Nephron progenitor cell (in vitro differentiated cells): ENCODE measurements around the gene CBX4.

Experiments used
- DNase-seq: peaks from one replicate; pipeline ENCODE4 v3.0.0; 2021
- H3K27ac Mint-ChIP-seq: 2 replicates; pipeline ENCODE4 v1.8.0; 2021; ENCODE audit warnings: mild to moderate bottlenecking, moderate library complexity, mixed read lengths
- H3K27me3 Mint-ChIP-seq: 2 replicates; pipeline ENCODE4 v1.8.0; 2021; ENCODE audit warnings: mild to moderate bottlenecking, low read depth, mixed read lengths; ENCODE audit not compliant: poor library complexity
- H3K36me3 Mint-ChIP-seq: 2 replicates; pipeline ENCODE4 v1.8.0; 2021; ENCODE audit warnings: low read depth, mixed read lengths
- H3K4me1 Mint-ChIP-seq: 2 replicates; pipeline ENCODE4 v1.8.0; 2021; ENCODE audit warnings: mixed read lengths
- H3K4me3 Mint-ChIP-seq: 2 replicates; pipeline ENCODE4 v1.8.0; 2021; ENCODE audit warnings: mild to moderate bottlenecking, moderate library complexity, mixed read lengths
- H3K9me3 Mint-ChIP-seq: 2 replicates; pipeline ENCODE4 v1.8.0; 2021; ENCODE audit warnings: mild to moderate bottlenecking, moderate library complexity, mixed read lengths
- TF ChIP-seq, protein P1 (sequence below): fragments of 200-600 bp; sonication (generic); IDR thresholded peaks from 2 replicates; pipeline ENCODE4 v1.5.0; 2021; ENCODE audit warnings: antibody characterized with exemption

CBX4 gene

DNA sequence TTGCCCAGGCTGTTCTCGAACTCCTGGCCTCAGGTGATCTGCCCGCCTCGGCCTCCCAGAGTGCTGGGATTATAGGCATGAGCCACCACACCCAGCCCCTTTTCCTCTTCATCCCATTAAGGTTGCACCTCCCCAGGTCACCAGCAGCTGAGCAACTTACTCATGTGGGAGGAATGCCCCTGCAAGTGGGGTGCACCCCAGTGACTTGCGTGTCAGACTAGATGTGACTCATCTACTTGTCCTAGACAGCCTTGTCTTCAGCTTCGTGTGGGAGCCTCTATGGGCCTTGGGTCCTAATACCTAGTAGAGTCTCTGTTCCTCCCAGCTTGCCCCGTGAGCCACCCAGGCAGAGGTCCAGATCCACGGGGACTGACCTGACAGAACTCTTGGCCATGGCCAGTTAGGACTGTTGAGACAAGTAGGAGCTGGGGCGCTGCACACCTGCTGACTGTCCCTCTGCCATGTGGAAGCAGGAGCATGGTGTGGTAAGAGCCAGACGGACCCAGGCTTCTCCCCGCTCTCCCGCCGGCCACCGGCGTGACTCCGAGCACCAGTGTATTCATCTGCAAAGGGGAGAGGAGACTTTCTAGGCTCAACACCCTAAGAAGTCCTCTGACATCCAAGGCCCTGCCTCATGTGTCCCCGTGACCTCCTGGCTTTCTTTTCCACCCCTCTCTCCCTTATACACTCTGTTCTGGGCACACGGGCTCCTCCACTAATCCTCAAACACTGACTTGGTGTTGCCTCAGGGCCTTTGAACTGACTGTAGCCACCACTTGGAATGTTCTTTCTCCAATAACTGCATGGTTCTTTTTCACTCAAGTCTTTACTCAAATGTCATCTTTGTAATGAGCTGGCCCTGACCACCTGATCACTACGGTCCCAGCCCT, 11.6 kb upstream of the CBX4 start:
- Mint-ChIP-seq H3K4me1 (peaks cover 36% of the 10 kb centered on the region), H3K36me3 (no peaks in the 10 kb centered on the region), H3K4me3 (no peak overlapping the region), H3K27ac (peak overlapping the region; percentile 5), H3K27me3 (peaks cover 48% of the 10 kb centered on the region), H3K9me3 (no peaks in the 10 kb centered on the region)
- no peak for DNase-seq
- TF ChIP-seq, protein P1, sequence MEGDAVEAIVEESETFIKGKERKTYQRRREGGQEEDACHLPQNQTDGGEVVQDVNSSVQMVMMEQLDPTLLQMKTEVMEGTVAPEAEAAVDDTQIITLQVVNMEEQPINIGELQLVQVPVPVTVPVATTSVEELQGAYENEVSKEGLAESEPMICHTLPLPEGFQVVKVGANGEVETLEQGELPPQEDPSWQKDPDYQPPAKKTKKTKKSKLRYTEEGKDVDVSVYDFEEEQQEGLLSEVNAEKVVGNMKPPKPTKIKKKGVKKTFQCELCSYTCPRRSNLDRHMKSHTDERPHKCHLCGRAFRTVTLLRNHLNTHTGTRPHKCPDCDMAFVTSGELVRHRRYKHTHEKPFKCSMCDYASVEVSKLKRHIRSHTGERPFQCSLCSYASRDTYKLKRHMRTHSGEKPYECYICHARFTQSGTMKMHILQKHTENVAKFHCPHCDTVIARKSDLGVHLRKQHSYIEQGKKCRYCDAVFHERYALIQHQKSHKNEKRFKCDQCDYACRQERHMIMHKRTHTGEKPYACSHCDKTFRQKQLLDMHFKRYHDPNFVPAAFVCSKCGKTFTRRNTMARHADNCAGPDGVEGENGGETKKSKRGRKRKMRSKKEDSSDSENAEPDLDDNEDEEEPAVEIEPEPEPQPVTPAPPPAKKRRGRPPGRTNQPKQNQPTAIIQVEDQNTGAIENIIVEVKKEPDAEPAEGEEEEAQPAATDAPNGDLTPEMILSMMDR, result no peak

DNA sequence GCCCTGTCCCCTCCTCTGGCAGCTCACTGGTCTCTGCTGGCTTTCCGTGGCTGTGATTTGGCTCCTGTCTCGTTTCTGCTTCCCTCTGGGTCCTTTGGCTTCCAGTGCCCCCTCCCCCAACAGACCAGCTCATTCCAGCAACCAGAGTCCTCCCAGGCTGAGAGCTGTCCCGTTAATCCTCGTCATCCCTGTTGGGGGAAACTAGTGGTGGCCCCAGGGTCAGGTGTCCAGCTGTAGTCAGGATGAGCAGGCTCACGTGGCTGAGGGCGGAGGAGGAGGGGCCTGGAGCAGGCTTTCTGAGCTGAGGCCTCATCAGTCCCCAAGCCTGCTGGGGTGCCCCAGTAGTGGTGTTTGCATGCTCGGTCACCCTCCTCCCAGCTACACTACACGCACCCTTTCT, 10.7 kb upstream of the CBX4 start:
- Mint-ChIP-seq H3K27me3 (peaks cover 56% of the 10 kb centered on the region), H3K36me3 (no peaks in the 10 kb centered on the region), H3K9me3 (no peaks in the 10 kb centered on the region), H3K4me3 (peak overlapping the region; percentile 37), H3K27ac (no peak overlapping the region), H3K4me1 (peaks cover 41% of the 10 kb centered on the region)
- peak; percentile 47 for DNase-seq
- TF ChIP-seq, protein P1, result no peak

DNA sequence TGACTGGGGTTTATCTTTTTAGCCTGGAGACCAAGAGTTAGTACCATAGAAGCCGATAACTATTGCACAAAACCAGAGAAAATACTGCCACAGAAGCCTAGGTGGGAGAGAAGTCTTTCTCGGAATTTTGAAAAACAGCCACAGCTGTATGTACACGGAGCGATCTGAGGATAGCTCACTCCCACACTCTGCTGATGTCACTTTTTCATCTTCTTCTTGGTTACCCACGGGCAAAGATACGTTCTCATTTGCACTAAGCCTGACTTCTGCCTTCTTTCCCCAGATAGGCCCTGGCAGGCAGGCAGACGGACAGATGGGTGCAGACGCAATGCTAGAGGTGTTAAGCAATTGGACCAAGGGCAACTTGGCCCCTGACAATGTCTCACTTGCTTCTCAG, 9.1 kb upstream of the CBX4 start:
- Mint-ChIP-seq H3K9me3 (no peaks in the 10 kb centered on the region), H3K4me3 (no peak overlapping the region)

DNA sequence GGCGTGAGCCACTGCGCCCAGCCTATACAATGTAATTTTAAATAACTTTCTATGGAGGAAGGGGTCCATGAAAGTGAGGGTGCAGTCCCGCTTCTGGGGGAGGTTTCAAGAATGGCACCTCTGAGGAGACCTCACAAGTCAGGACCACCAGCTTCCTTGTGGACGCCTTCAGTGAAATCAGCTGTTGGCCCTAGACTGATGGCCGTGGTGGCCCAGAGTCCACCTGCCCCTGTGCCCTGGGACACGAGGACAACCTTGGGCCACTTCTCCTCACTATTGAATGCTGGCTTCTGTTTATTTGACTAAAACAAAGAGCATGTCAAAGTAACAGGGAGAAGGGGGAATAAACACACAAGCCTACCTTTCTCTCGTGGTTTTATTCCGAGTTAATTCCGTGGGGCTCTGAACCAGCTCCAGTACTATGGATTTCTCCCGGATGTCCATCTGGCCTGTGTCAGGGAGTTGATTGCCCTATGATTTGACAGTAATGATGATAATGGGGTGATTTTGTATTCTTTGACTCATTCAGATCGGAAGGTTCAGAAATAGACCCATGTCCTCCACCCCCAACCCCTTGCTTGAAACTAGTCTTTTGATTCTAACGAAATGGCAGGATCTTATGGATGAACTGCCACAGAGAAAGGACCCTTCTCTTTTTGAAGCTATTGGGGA, 8.6 kb upstream of the CBX4 start:
- Mint-ChIP-seq H3K9me3 (no peaks in the 10 kb centered on the region), H3K27me3 (peaks cover 66% of the 10 kb centered on the region), H3K27ac (no peak overlapping the region), H3K4me3 (no peak overlapping the region), H3K4me1 (peaks cover 43% of the 10 kb centered on the region), H3K36me3 (no peaks in the 10 kb centered on the region)
- TF ChIP-seq, protein P1, result no peak
- DNase-seq, result no peak

More for the DNA sequence above, 9.1 kb upstream of the CBX4 start:
- no peaks in the 10 kb centered on the region for H3K36me3 Mint-ChIP-seq
- TF ChIP-seq, protein P1, result no peak
- DNase-seq, result no peak
- peaks cover 61% of the 10 kb centered on the region for H3K27me3 Mint-ChIP-seq
- no peak overlapping the region for H3K27ac Mint-ChIP-seq
- peaks cover 41% of the 10 kb centered on the region for H3K4me1 Mint-ChIP-seq

DNA sequence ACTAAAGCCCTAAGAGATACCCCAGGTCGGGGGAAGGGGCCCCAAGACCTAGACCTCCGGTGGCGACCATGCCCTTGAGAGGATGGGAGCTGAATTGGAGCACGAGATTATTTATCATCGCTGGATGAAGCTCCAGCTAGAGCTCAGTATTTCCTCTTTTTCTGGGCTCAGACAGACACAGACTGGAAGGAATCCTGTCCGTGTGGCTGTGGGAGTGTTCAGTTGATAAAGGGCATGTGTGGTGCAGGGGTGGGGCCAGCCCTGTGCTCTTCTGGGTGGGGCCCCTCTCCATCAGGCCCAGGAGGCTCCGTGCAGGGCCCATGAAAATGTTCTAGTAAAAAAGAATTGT, 6.3 kb upstream of the CBX4 start:
- no peak overlapping the region for H3K27ac Mint-ChIP-seq
- H3K4me3 Mint-ChIP-seq, result peak overlapping the region; percentile 74
- H3K27me3 Mint-ChIP-seq, result peaks cover 82% of the 10 kb centered on the region
- no peak for DNase-seq
- no peaks in the 10 kb centered on the region for H3K9me3 Mint-ChIP-seq
- TF ChIP-seq, protein P1, result no peak
- H3K4me1 Mint-ChIP-seq, result peaks cover 39% of the 10 kb centered on the region
- H3K36me3 Mint-ChIP-seq, result no peaks in the 10 kb centered on the region
